LHCN-M2 (cell line): Measurements from ENCODE around the gene ACTN3. TPM values are rescaled to one million over a fixed set of nuclear protein-coding genes. Genes with fewer than 3 reads are reported as not detected.
"Not testable (repeated sequence)": the region's sequence is repeated elsewhere in the genome, so short reads cannot be mapped to it uniquely, and the experiment has no call there.

Experiments used
- DNase-seq: peaks from one replicate; pipeline ENCODE4 v3.0.0-alpha.2; 2012; ENCODE audit warnings: low read depth
- total RNA-seq: library from RNA; depleted of rRNA; stranded (reverse); fragments of >200 nt; gene quantifications from 2 replicates; pipeline ENCODE4 v1.2.3, GENCODE V29; 2014; rRNA removed

Gene ACTN3
- total RNA-seq, 1 experiment from 2014 or later: not detected

DNA sequence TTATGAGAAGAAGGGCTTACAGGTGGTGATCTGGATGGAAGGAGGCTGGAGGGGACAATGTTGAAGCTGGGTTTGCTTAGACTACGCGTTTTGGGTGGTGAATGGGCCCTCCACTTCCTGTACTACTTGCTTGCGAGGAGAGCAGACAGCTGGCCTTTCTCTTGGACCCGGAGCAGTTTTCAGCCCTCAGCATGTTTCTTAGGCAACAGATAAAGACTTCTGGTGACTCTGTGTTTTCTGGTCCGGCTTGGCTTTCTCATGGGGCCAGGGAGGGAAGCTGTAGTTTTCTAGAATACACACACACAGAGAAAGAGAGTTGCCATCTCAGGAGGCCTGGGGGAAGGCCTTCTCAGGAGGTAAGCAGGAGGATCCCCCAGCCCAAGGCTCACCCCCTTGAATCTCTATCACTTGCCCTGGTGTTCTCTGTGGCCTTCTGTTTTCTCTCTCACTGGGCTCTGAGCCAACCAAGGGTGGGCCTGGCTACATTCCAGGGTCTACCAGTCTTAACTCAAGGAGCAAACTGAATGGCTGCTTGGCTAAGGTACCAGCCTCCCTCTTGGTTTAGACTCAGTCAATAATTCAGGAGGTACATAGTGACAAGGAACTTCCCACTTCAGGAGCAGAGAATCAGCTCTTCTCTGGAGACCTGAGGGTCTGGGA lies 48.7 kb downstream of the ACTN3 start:
- DNase-seq: no peak

- DNase-seq: no peak
Observed at GRCh38 chr11:66598993-66599392, 52.3 kb downstream of the ACTN3 start.

- no peak for DNase-seq
Observed at GRCh38 chr11:66600219-66600618, 53.5 kb downstream of the ACTN3 start.

- no peak for DNase-seq
Observed at GRCh38 chr11:66600631-66601233, 54.0 kb downstream of the ACTN3 start.

GRCh38 chr11:66603072-66603471 lies 56.4 kb downstream of the ACTN3 start:
- DNase-seq: no peak

GRCh38 chr11:66604155-66604554 lies 57.5 kb downstream of the ACTN3 start:
- no peak for DNase-seq

DNA sequence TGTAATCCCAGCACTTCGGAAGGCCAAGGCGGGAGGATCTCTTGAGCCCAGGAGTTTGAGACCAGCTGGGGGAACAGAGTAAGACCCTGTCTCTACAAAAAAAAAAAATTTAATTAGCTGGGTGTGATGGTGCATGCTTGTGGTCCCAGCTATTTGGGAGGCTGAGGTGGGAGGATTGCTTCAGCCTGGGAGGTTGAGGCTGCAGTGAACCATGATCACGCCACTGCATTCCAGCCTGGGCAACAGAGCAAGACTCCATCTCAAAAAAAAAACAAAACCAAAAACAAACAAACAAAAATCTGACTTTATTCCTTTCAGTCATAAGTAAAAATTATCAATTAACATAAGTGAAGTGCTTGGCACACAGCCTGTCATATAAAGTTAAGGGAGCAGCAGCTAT lies 59.9 kb downstream of the ACTN3 start:
- DNase-seq: not testable (repeated sequence)

- DNase-seq: peak; percentile 39
Observed at GRCh38 chr11:66607126-66607834, 60.6 kb downstream of the ACTN3 start.

GRCh38 chr11:66609721-66610617 lies 63.3 kb downstream of the ACTN3 start:
- DNase-seq: no peak

GRCh38 chr11:66612458-66612857 lies 65.8 kb downstream of the ACTN3 start:
- DNase-seq: no peak

Other genes with a start within 250 kb of the ACTN3 start
- 0.06 TPM in 1 of 2 replicates, not detected in the other for gene CD248, start 229.9 kb upstream of the ACTN3 start, total RNA-seq
- gene RIN1, start 210.5 kb upstream of the ACTN3 start, total RNA-seq: 82.1 and 97.9 TPM in 2 replicates
- 102 and 107 TPM in 2 replicates for gene BRMS1, start 201.8 kb upstream of the ACTN3 start, total RNA-seq
- 50.9 and 51.0 TPM in 2 replicates for gene B4GAT1, start 199.3 kb upstream of the ACTN3 start, total RNA-seq
- not detected in 2 replicates for gene SLC29A2, start 175.1 kb upstream of the ACTN3 start, total RNA-seq
- 0.13 TPM in 1 of 2 replicates, not detected in the other for gene NPAS4, start 125.9 kb upstream of the ACTN3 start, total RNA-seq
- 49.9 and 57.8 TPM in 2 replicates for gene MRPL11, start 108.1 kb upstream of the ACTN3 start, total RNA-seq
- gene PELI3, start 80.0 kb upstream of the ACTN3 start, total RNA-seq: 6.5 and 7.2 TPM in 2 replicates
- 66.8 and 71.2 TPM in 2 replicates for gene DPP3, start 66.5 kb upstream of the ACTN3 start, total RNA-seq
- 19.0 and 26.2 TPM in 2 replicates for gene BBS1, start 36.3 kb upstream of the ACTN3 start, total RNA-seq
- 20.1 and 24.8 TPM in 2 replicates for gene ZDHHC24, start 855 bp upstream of the ACTN3 start, total RNA-seq
- gene CTSF, start 21.7 kb downstream of the ACTN3 start, total RNA-seq: 25.1 and 28.9 TPM in 2 replicates
- gene CCDC87, start 46.2 kb downstream of the ACTN3 start, total RNA-seq: 0.34 and 0.51 TPM in 2 replicates
- gene CCS, start 46.3 kb downstream of the ACTN3 start, total RNA-seq: 20.3 and 22.5 TPM in 2 replicates
- gene RBM14, start 69.7 kb downstream of the ACTN3 start, total RNA-seq: 50.0 and 58.7 TPM in 2 replicates
- 86.4 and 87.6 TPM in 2 replicates for gene RBM4, start 91.8 kb downstream of the ACTN3 start, total RNA-seq
- gene RBM4B, start 131.0 kb downstream of the ACTN3 start, total RNA-seq: 23.5 and 33.2 TPM in 2 replicates
- gene SPTBN2, start 182.3 kb downstream of the ACTN3 start, total RNA-seq: 0.06 and 0.57 TPM in 2 replicates